HepG2 (cell line): ENCODE measurements around the gene CIITA. TPM values are rescaled to one million over a fixed set of nuclear protein-coding genes. Genes with fewer than 3 reads are reported as not detected.

Source experiments
- ATAC-seq: fragments of 200-7000 bp; cut with Tn5 transposase; 3 replicates; pipeline ENCODE4 v1.9.1; 2020; ENCODE audit warnings: mild to moderate bottlenecking, moderate library complexity
- BruUV-seq: library from RNA; stranded (reverse); fragments of 400-500 nt; replicated peaks from 2 replicates; lab custom pipeline; 2021; lab: Mats Ljungman, UMichigan
- CTCF ChIA-PET: fragments of 300-600 bp; formaldehyde crosslinking; extraction: SDS; loops from one replicate; lab custom pipeline; 2021; ENCODE audit warnings: low total read pairs, inconsistent platforms, low intra/inter-chr PET ratio; lab: Yijun Ruan, JAX
- POLR2A ChIA-PET: fragments of 350-600 bp; sonication (Branson Sonifier 250); formaldehyde crosslinking; loops from one replicate; lab custom pipeline; 2020; ENCODE audit warnings: antibody characterized with exemption, inconsistent platforms; lab: Yijun Ruan, JAX
- DNase-seq: peaks from one replicate; pipeline ENCODE4 v3.0.0-alpha.2; 2015; ENCODE audit warnings: low spot score
- FAIRE-seq: peaks from 3 replicates; lab custom pipeline; 2011; peaks lifted over from hg19 to GRCh38; lab: Jason Lieb, UNC
- H2AFZ ChIP-seq: one replicate; pipeline ENCODE4 v1.6.1; 2011; ENCODE audit warnings: low read length, inconsistent platforms
- H3K27ac ChIP-seq: fragments of 300-600 bp; 3 replicates; pipeline ENCODE4 v1.8.0; 2011; ENCODE audit warnings: mixed run types, mild to moderate bottlenecking, mixed read lengths, low read length, inconsistent platforms; ENCODE audit not compliant: insufficient read depth; ENCODE audit errors: extremely low read length
- H3K27me3 ChIP-seq, 2 experiments: fragments of 200-600 bp in 1 of 2; 2 replicates in 1 of 2; 3 replicates in 1 of 2; pipeline versions ENCODE4 v1.6.0 to v1.8.0; 2011; ENCODE audit warnings: low read length in 2 of 2, mild to moderate bottlenecking in 2 of 2, moderate library complexity in 2 of 2, inconsistent platforms in 1 of 2; ENCODE audit not compliant: insufficient read depth in 2 of 2, control insufficient read depth in 1 of 2
- H3K36me3 ChIP-seq, 2 experiments: fragments of 200-600 bp in 1 of 2; replicated peaks in 1 of 2; 2 replicates in 1 of 2; 3 replicates in 1 of 2; pipeline versions ENCODE4 v1.5.1 to v1.8.0; 2011; ENCODE audit warnings: low read length in 2 of 2, inconsistent platforms in 1 of 2; ENCODE audit not compliant: insufficient read depth in 2 of 2, control insufficient read depth in 1 of 2
- H3K4me1 ChIP-seq: 2 replicates; pipeline ENCODE4 v1.5.1; 2012; ENCODE audit warnings: low read length, inconsistent platforms; ENCODE audit not compliant: insufficient read depth
- H3K4me2 ChIP-seq: 2 replicates; pipeline ENCODE4 v1.6.0; 2011; ENCODE audit warnings: low read depth, low read length, inconsistent platforms
- H3K4me3 ChIP-seq, 3 experiments: fragments of 200-600 bp in 1 of 3; sonication (generic), shearing (Covaris generic) in 1 of 3; replicated peaks in 1 of 3; 2 replicates each; pipeline ENCODE4 v1.5.1; 2011 to 2016; ENCODE audit warnings: low read length in 3 of 3, inconsistent platforms in 2 of 3, low read depth in 2 of 3, mild to moderate bottlenecking in 2 of 3, control low read depth in 1 of 3, mixed read lengths in 1 of 3; ENCODE audit not compliant: insufficient read depth in 1 of 3
- H3K79me2 ChIP-seq: one replicate; pipeline ENCODE4 v1.6.1; 2011; ENCODE audit warnings: low read length, inconsistent platforms; ENCODE audit not compliant: insufficient read depth
- H3K9ac ChIP-seq: 2 replicates; pipeline ENCODE4 v1.6.0; 2011; ENCODE audit warnings: mild to moderate bottlenecking, low read depth, low read length, inconsistent platforms; ENCODE audit not compliant: insufficient read depth
- H3K9me3 ChIP-seq: 2 replicates; pipeline ENCODE4 v1.5.1; 2012; ENCODE audit warnings: mild to moderate bottlenecking, low read length
- H4K20me1 ChIP-seq: 2 replicates; pipeline ENCODE4 v1.6.0; 2011; ENCODE audit warnings: inconsistent platforms, mild to moderate bottlenecking, low read length, moderate library complexity; ENCODE audit not compliant: insufficient read depth
- BCL3 ChIP-seq: sonication (generic); formaldehyde crosslinking; IDR thresholded peaks from 2 replicates; pipeline ENCODE4 v1.5.1; 2020; ENCODE audit warnings: mild to moderate bottlenecking, missing genetic modification reagents, moderate library complexity
- CBX5 ChIP-seq: sonication (generic); formaldehyde crosslinking; IDR thresholded peaks from 2 replicates; pipeline ENCODE4 v1.4.0; 2020; ENCODE audit warnings: missing genetic modification reagents, borderline replicate concordance
- HDAC1 ChIP-seq: sonication (generic); formaldehyde crosslinking; IDR thresholded peaks from 2 replicates; pipeline ENCODE4 v1.5.1; 2020; ENCODE audit warnings: mild to moderate bottlenecking, missing genetic modification reagents
- MXI1 ChIP-seq: IDR thresholded peaks from 3 replicates; pipeline ENCODE4 v1.6.1; 2012; ENCODE audit warnings: low read depth, low read length, inconsistent platforms, borderline replicate concordance
- NFIC ChIP-seq: IDR thresholded peaks from 2 replicates; pipeline ENCODE4 v1.6.1; 2012; ENCODE audit warnings: mild to moderate bottlenecking, low read length, inconsistent platforms
- THAP11 ChIP-seq: IDR thresholded peaks from 2 replicates; pipeline ENCODE4 v1.6.1; 2016; ENCODE audit warnings: missing biosample characterization, missing genetic modification reagents
- THYN1 ChIP-seq: sonication (generic); formaldehyde crosslinking; IDR thresholded peaks from 2 replicates; pipeline ENCODE4 v1.8.1; 2023; ENCODE audit warnings: low read depth, mild to moderate bottlenecking, moderate library complexity, missing genetic modification reagents, borderline replicate concordance
- ZHX2 ChIP-seq, 2 experiments: sonication (generic) in 1 of 2; formaldehyde crosslinking in 1 of 2; IDR thresholded peaks; 2 replicates each; pipeline versions ENCODE4 v1.6.1 to v1.9.0; 2014 to 2022; ENCODE audit warnings: antibody characterized with exemption in 1 of 2, borderline replicate concordance in 1 of 2, inconsistent platforms in 1 of 2, low read depth in 1 of 2, missing genetic modification reagents in 1 of 2
- ZMYM3 ChIP-seq: sonication (generic); formaldehyde crosslinking; IDR thresholded peaks from 2 replicates; pipeline ENCODE4 v1.5.1; 2020; ENCODE audit warnings: mild to moderate bottlenecking, missing genetic modification reagents
- ZNF619 ChIP-seq: sonication (generic); formaldehyde crosslinking; IDR thresholded peaks from 2 replicates; pipeline ENCODE4 v1.4.0; 2020; ENCODE audit warnings: mild to moderate bottlenecking, missing genetic modification reagents
- ZNF879 ChIP-seq: sonication (generic); formaldehyde crosslinking; IDR thresholded peaks from 2 replicates; pipeline ENCODE4 v1.8.1; 2023; ENCODE audit warnings: missing genetic modification reagents
- WGBS: methylation state at CpG from one replicate; pipeline ENCODE4 v1.1.6; 2017; ENCODE audit warnings: low lambda C conversion rate; 5-methylcytosine and 5-hydroxymethylcytosine counted together
- in situ Hi-C: cut with HindIII; loops from 2 replicates; pipeline ENCODE4 v1.10.0; 2017; ENCODE audit warnings: low pct_unique_long_range_greater_than_20kb; ENCODE audit not compliant: extremely low pct_ligation_motif_present
- intact Hi-C: fragments of 100-400 bp; cut with micrococcal nuclease; formaldehyde crosslinking; loops from one replicate; pipeline ENCODE4 v1.10.0; 2022; ENCODE audit not compliant: unreplicated experiment
- polyA plus RNA-seq, 8 experiments: library from polyadenylated mRNA; depleted of rRNA in 3 of 8; stranded (reverse) in 7 of 8; unstranded in 1 of 8; fragments of >200 nt; fragmentation: Illumina TruSeq in 4 of 8; extraction: Trizol in 4 of 8; gene quantifications; 2 replicates each; pipeline versions ENCODE4 v1.2.1 to v1.2.3, GENCODE V29; 2011 to 2016; ENCODE audit warnings: low read depth in 4 of 8, missing spikeins in 1 of 8, mixed read lengths in 1 of 8; ENCODE audit not compliant: insufficient read depth in 1 of 8
- total RNA-seq, 5 experiments: library from RNA; depleted of rRNA; stranded (reverse); fragments of >200 nt; fragmentation: Illumina TruSeq; extraction: Trizol; gene quantifications; 2 replicates each; pipeline ENCODE4 v1.2.3, GENCODE V29; 2016; ENCODE audit warnings: low read depth in 1 of 5

Gene CIITA
- total and polyA plus RNA-seq, 2 of the 13 experiments (the other 11 are each of a cell fraction or from before 2014, with no cell fraction given): 0.08 to 0.09 TPM

- TF ChIP-seq THAP11 (CRISPR knock-in tag): 0 out of 2 replicates have a peak, but pooled peaks have one; percentile 4
- 0 out of 2 replicates have a peak, but pooled peaks have one; percentile 39 for TF ChIP-seq CBX5 (CRISPR knock-in tag)
- TF ChIP-seq HDAC1 (CRISPR knock-in tag): peak; percentile 45; the same call in 1 of the 2 replicates
- 0 out of 2 replicates have a peak, but pooled peaks have one; percentile 51 for TF ChIP-seq ZNF879 (CRISPR knock-in tag)
- TF ChIP-seq NFIC: peak; percentile 68; the same call in 1 of the 2 replicates
- peak; percentile 11; the same call in 1 of the 3 replicates for TF ChIP-seq MXI1
- TF ChIP-seq ZMYM3 (CRISPR knock-in tag): peak; percentile 93
- 0 out of 2 replicates have a peak, but pooled peaks have one; percentile 27 for TF ChIP-seq ZNF619 (CRISPR knock-in tag)
These were observed 44.7 kb downstream of the CIITA start (continued) for GRCh38 chr16:10921536-10922327.

- POLR2A ChIA-PET: interaction anchor here (0.6 to 3.1 kb wide), 17 partner anchors 8 to 665 kb away, joined by 3 to 60 read pairs (median 3); partner anchors contain the start of genes CLEC16A, DEXI, EMP2 and NUBP1
- Histone ChIP-seq H3K4me1 (peaks cover 44% of the 10 kb centered on the region), H3K4me2 (peak overlapping the region; percentile 97), H3K36me3 (peaks cover 4 to 12% of the 10 kb centered on the region in 2 experiments), H3K27ac (no peak overlapping the region), H3K27me3 (peaks cover 0 to 9% of the 10 kb centered on the region in 2 experiments; a peak in 1 of 5 replicates), H2AFZ (no peak overlapping the region), H3K9me3 (no peaks in the 10 kb centered on the region), H3K4me3 (peak overlapping the region; percentile 2 to 72 (median 14); a peak in 3 of 6 replicates), H3K79me2 (no peaks in the 10 kb centered on the region), H3K9ac (peak overlapping the region; percentile 6; the same call in 1 of the 2 replicates), H4K20me1 (no peaks in the 10 kb centered on the region)
- DNase-seq: peak; percentile 44
- WGBS: 26% methylated on average over 10 of the region's 14 CpGs
- in situ Hi-C loops (loop anchor here (5.0 kb wide), 1 partner anchor 180 kb away; the partner anchor contains the start of gene NUBP1), intact Hi-C loops (loop anchor here (2.0 kb wide), 1 partner anchor 402 kb away; no protein-coding TSS in a partner anchor)
- BruUV-seq: no TSS peak
- ATAC-seq: peak; percentile 15
- CTCF ChIA-PET: no interaction called here
- no peak for FAIRE-seq
- TF ChIP-seq THYN1 (no peak), BCL3 (no peak), ZHX2 (IDR thresholded peaks at IDR 0.05; ENCODE audit: low read depth) (no peak), ZHX2 (CRISPR knock-in tag; IDR thresholded peaks at IDR 0.05; ENCODE audit: borderline replicate concordance) (no peak)
These were observed 45.5 kb downstream of the CIITA start for GRCh38 chr16:10922328-10923145.
